HL-60 (cell line): ENCODE data around the gene IPP.
"Not testable (repeated sequence)": the region's sequence is repeated elsewhere in the genome, so short reads cannot be mapped to it uniquely, and the experiment has no call there.

Source experiments
- DNase-seq, 2 experiments: peaks; one replicate each; pipeline ENCODE4 v3.0.0-alpha.2; 2010 to 2020; ENCODE audit warnings: low read depth in 1 of 2, low spot score in 1 of 2
- H3K27ac ChIP-seq: fragments of 250-450 bp; sonication (Bioruptor Pico); replicated peaks from 2 replicates; pipeline ENCODE4 v1.5.1; 2020; ENCODE audit warnings: mild to moderate bottlenecking, moderate library complexity
- H3K27me3 ChIP-seq: fragments of 250-450 bp; sonication (Bioruptor Pico); 2 replicates; pipeline ENCODE4 v1.5.1; 2021; ENCODE audit warnings: mild to moderate bottlenecking, moderate library complexity; ENCODE audit not compliant: insufficient read depth, poor library complexity, severe bottlenecking
- H3K4me3 ChIP-seq: replicated peaks from 2 replicates; pipeline ENCODE4 v1.5.1; 2011; ENCODE audit warnings: mild to moderate bottlenecking, control low read depth, low read length; ENCODE audit not compliant: insufficient read depth
- CTCF ChIP-seq: IDR thresholded peaks from one replicate; pipeline ENCODE4 v1.5.1; 2011; ENCODE audit warnings: low read length, control low read depth, inconsistent platforms; ENCODE audit not compliant: insufficient read depth
- GABPA ChIP-seq: IDR thresholded peaks from 2 replicates; pipeline ENCODE4 v1.6.1; 2012; ENCODE audit warnings: low read depth
- POLR2AphosphoS5 ChIP-seq: IDR thresholded peaks from 2 replicates; pipeline ENCODE4 v1.6.1; 2012; ENCODE audit warnings: low read depth
- REST ChIP-seq: IDR thresholded peaks from 2 replicates; pipeline ENCODE4 v1.6.1; 2012; ENCODE audit warnings: low read depth; ENCODE audit not compliant: insufficient replicate concordance
- SPI1 ChIP-seq: IDR thresholded peaks from 2 replicates; pipeline ENCODE4 v1.6.1; 2012; ENCODE audit warnings: low read depth, mild to moderate bottlenecking, borderline replicate concordance

The IPP gene

GRCh38 chr1:45752441-45753052 is 2.1 kb upstream of the IPP start:
- TF ChIP-seq POLR2AphosphoS5 (no peak), CTCF (no peak), GABPA (no peak), REST (no peak), SPI1 (no peak)
- H3K27me3 ChIP-seq, result no peaks in the 10 kb centered on the region
- H3K4me3 ChIP-seq, result no peak overlapping the region
- peak overlapping the region; percentile 54 for H3K27ac ChIP-seq
- peak; percentile 30 to 51 for DNase-seq

GRCh38 chr1:45752014-45752413 is 1.6 kb upstream of the IPP start:
- Histone ChIP-seq H3K27me3 (no peaks in the 10 kb centered on the region), H3K27ac (peak overlapping the region; percentile 98)

GRCh38 chr1:45751039-45751838 is 786 bp upstream of the IPP start:
- not testable (repeated sequence) for H3K27me3 ChIP-seq, DNase-seq
- H3K4me3 ChIP-seq, result peak overlapping the region; percentile 37
- peak overlapping the region; percentile 98 for H3K27ac ChIP-seq

More at GRCh38 chr1:45752014-45752413, 1.6 kb upstream of the IPP start:
- H3K4me3 ChIP-seq, result no peak overlapping the region
- TF ChIP-seq GABPA (no peak), CTCF (no peak), REST (no peak), POLR2AphosphoS5 (no peak), SPI1 (no peak)
- no peak for DNase-seq

GRCh38 chr1:45746922-45747321 is 3.5 kb downstream of the IPP start:
- no peak for TF ChIP-seq REST
- DNase-seq, result no peak
- H3K4me3 ChIP-seq, result no peak overlapping the region
- H3K27ac ChIP-seq, result no peak overlapping the region
- H3K27me3 ChIP-seq, result no peaks in the 10 kb centered on the region

- H3K27ac ChIP-seq, DNase-seq, H3K4me3 ChIP-seq, H3K27me3 ChIP-seq: not testable (repeated sequence)
Observed at GRCh38 chr1:45739641-45740156, 10.8 kb downstream of the IPP start.
